ENCODE results near the gene HCFC1R1. TPM values are rescaled to one million over a fixed set of nuclear protein-coding genes. Genes with fewer than 3 reads are reported as not detected.

Gene HCFC1R1
- total and polyA plus RNA-seq, 2 experiments from 2014 or later, result 30.2 to 192 TPM

DNA sequence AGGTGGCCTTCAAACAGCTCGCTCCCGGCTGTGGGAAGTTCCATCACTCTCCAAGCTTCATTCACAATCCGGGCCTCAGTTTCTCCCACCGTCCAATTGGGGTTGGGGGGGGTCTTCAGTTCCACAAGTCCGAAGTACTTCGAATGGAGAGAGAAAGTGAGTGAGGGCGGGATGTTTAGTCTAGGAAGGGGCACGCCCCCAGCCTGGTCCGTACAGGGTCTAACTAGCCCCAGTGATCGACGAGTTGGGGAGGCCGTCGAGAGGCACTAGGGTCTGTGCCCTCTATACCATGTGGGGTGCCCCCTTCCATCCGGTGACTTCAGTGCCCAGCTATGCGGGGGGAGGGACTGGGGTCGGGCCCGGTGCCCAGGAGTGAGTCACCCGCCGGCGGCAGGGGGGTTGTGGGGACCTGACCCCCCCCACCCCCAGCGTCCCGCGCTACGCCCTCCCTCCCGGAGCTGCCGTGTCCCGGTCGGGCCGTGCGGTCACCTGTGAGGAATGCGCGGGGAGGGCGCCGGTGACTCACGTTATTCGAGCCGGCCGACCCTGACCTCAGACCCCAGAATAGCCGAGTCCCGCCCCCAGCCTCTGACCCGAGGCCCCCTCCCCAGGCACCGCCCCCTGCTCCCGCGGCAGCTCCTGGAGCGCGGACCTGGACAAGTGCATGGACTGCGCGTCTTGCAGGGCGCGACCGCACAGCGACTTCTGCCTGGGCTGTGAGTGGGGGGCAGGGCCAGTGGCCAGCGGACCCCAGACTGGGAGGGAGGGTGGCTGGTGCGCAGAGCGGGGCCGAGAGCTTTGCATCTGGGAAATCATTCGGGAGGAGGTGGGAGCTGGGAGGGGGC lies 2.9 kb downstream of the HCFC1R1 start:
- peaks cover 35% of the 10 kb centered on the region for H4K20me1 ChIP-seq (replicated peaks; ENCODE audit: insufficient read depth)
- H3K27me3 ChIP-seq (ENCODE audit: insufficient read depth), result no peaks in the 10 kb centered on the region; the same call in 1 of the 2 replicates
- peaks cover 42% of the 10 kb centered on the region for H3K4me1 ChIP-seq (ENCODE audit: insufficient read depth)
- no peaks in the 10 kb centered on the region for H3K9me2 ChIP-seq (ENCODE audit: insufficient read depth)
- ATAC-seq, result peak; percentile 7
- Mint-ChIP-seq H3K27ac (peak overlapping the region; percentile 98), H3K27me3 (ENCODE audit: insufficient read depth, low read depth, poor library complexity) (peaks cover 49% of the 10 kb centered on the region), H3K4me3 (peak overlapping the region; percentile 96), H3K4me1 (peaks cover 34% of the 10 kb centered on the region), H3K9me3 (peaks cover 7% of the 10 kb centered on the region; the same call in 2 of the 3 replicates), H3K36me3 (ENCODE audit: low read depth) (peaks cover 39% of the 10 kb centered on the region)
- H2AFZ ChIP-seq, result no peak overlapping the region
- peak overlapping the region; percentile 97 for H3K4me2 ChIP-seq
- peaks cover 56% of the 10 kb centered on the region for H3F3A ChIP-seq (replicated peaks; ENCODE audit: low read depth)
- DNase-seq (ENCODE audit: low spot score), result peak; percentile 95
- H3K27ac ChIP-seq (ENCODE audit: low read depth), result peak overlapping the region; percentile 99
- peaks cover 38% of the 10 kb centered on the region for H3K79me2 ChIP-seq (replicated peaks; ENCODE audit: insufficient read depth)
- no peaks in the 10 kb centered on the region for H3K36me3 ChIP-seq (ENCODE audit: insufficient read depth)
- TF ChIP-seq POLR2AphosphoS5 (IDR thresholded peaks at IDR 0.05; ENCODE audit: low read depth), result peak; percentile 59; the same call in 1 of the 2 replicates
- 0 out of 2 replicates have a peak, but pooled peaks have one; percentile 2 for TF ChIP-seq CREB1 (CRISPR knock-in tag; IDR thresholded peaks at IDR 0.05; ENCODE audit: low read depth)
- TF ChIP-seq NANOG (IDR thresholded peaks at IDR 0.05; ENCODE audit: borderline replicate concordance), result no peak
- peak overlapping the region; percentile 85 for H3K4me3 ChIP-seq

GRCh38 chr16:3020247-3020603 lies 3.5 kb downstream of the HCFC1R1 start, which contains the start of gene TNFRSF12A:
TSS of gene TNFRSF12A (plus strand) at chr16:3020368. CDS start at chr16:3020398, 30 bp downstream.
- H3K27me3 ChIP-seq (ENCODE audit: insufficient read depth), result no peaks in the 10 kb centered on the region; the same call in 1 of the 2 replicates
- H2AFZ ChIP-seq, result peak within 1 kb of the TSS; percentile 78; the same call in 1 of the 2 replicates
- Mint-ChIP-seq H3K27ac (peak within 1 kb of the TSS; percentile 98), H3K9me3 (peaks cover 7% of the 10 kb centered on the region; the same call in 2 of the 3 replicates), H3K36me3 (ENCODE audit: low read depth) (peaks cover 39% of the 10 kb centered on the region), H3K27me3 (ENCODE audit: insufficient read depth, low read depth, poor library complexity) (peaks cover 47% of the 10 kb centered on the region), H3K4me3 (peak within 1 kb of the TSS; percentile 96), H3K4me1 (peaks cover 40% of the 10 kb centered on the region)
- H3K36me3 ChIP-seq (ENCODE audit: insufficient read depth), result no peaks in the 10 kb centered on the region
- DNase-seq (ENCODE audit: low spot score), result peak; percentile 92
- peak within 1 kb of the TSS; percentile 99 for H3K27ac ChIP-seq (ENCODE audit: low read depth)
- H3K4me1 ChIP-seq (ENCODE audit: insufficient read depth), result peaks cover 43% of the 10 kb centered on the region
- H3F3A ChIP-seq (replicated peaks; ENCODE audit: low read depth), result peaks cover 55% of the 10 kb centered on the region
- peaks cover 40% of the 10 kb centered on the region for H4K20me1 ChIP-seq (replicated peaks; ENCODE audit: insufficient read depth)
- peak; percentile 1; the same call in 2 of the 3 replicates for ATAC-seq
- peak within 1 kb of the TSS; percentile 97 for H3K4me2 ChIP-seq
- peak within 1 kb of the TSS; percentile 85 for H3K4me3 ChIP-seq
- no peaks in the 10 kb centered on the region for H3K9me2 ChIP-seq (ENCODE audit: insufficient read depth)
- H3K79me2 ChIP-seq (replicated peaks; ENCODE audit: insufficient read depth), result peaks cover 40% of the 10 kb centered on the region
- no peak for TF ChIP-seq STAT1 (IDR thresholded peaks at IDR 0.05; ENCODE audit: unreplicated experiment)
- TF ChIP-seq NANOG (IDR thresholded peaks at IDR 0.05; ENCODE audit: borderline replicate concordance), result no peak
- TF ChIP-seq ZNF331 (CRISPR knock-in tag; IDR thresholded peaks at IDR 0.05; ENCODE audit: low read depth), result no peak
- TF ChIP-seq ZNF114 (CRISPR knock-in tag; IDR thresholded peaks at IDR 0.05), result no peak
- no peak for TF ChIP-seq EZH2 (IDR thresholded peaks at IDR 0.05; ENCODE audit: low read depth, unreplicated experiment)
- TF ChIP-seq POLR2AphosphoS5 (IDR thresholded peaks at IDR 0.05; ENCODE audit: low read depth), result peak; percentile 92
- no peak for TF ChIP-seq JUNB (IDR thresholded peaks at IDR 0.05; ENCODE audit: unreplicated experiment)
- TF ChIP-seq EZH2phosphoT487 (IDR thresholded peaks at IDR 0.05; ENCODE audit: unreplicated experiment), result no peak
- TF ChIP-seq, protein P1, sequence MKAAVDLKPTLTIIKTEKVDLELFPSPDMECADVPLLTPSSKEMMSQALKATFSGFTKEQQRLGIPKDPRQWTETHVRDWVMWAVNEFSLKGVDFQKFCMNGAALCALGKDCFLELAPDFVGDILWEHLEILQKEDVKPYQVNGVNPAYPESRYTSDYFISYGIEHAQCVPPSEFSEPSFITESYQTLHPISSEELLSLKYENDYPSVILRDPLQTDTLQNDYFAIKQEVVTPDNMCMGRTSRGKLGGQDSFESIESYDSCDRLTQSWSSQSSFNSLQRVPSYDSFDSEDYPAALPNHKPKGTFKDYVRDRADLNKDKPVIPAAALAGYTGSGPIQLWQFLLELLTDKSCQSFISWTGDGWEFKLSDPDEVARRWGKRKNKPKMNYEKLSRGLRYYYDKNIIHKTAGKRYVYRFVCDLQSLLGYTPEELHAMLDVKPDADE (IDR thresholded peaks at IDR 0.05), result 0 out of 2 replicates have a peak, but pooled peaks have one; percentile 23
- TF ChIP-seq, protein P2, sequence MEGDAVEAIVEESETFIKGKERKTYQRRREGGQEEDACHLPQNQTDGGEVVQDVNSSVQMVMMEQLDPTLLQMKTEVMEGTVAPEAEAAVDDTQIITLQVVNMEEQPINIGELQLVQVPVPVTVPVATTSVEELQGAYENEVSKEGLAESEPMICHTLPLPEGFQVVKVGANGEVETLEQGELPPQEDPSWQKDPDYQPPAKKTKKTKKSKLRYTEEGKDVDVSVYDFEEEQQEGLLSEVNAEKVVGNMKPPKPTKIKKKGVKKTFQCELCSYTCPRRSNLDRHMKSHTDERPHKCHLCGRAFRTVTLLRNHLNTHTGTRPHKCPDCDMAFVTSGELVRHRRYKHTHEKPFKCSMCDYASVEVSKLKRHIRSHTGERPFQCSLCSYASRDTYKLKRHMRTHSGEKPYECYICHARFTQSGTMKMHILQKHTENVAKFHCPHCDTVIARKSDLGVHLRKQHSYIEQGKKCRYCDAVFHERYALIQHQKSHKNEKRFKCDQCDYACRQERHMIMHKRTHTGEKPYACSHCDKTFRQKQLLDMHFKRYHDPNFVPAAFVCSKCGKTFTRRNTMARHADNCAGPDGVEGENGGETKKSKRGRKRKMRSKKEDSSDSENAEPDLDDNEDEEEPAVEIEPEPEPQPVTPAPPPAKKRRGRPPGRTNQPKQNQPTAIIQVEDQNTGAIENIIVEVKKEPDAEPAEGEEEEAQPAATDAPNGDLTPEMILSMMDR (conservative IDR thresholded peaks at IDR 0.05; ENCODE audit: low read depth in 2 of 2), result no peak
- TF ChIP-seq CREB1 (CRISPR knock-in tag; IDR thresholded peaks at IDR 0.05; ENCODE audit: low read depth), result no peak

All from GM23338 (cell line).